KMS-11 (cell line): ENCODE data around the gene HOXB6.

Experiments
- H2AFZ ChIP-seq: fragments of 200-600 bp; sonication (generic); 2 replicates; pipeline ENCODE4 v1.6.1; 2016; ENCODE audit warnings: antibody characterized with exemption, mixed run types, low read depth
- H3K27ac ChIP-seq: fragments of 200-600 bp; sonication (generic); 2 replicates; pipeline ENCODE4 v1.6.1; 2016; ENCODE audit warnings: mild to moderate bottlenecking, mixed run types
- H3K27me3 ChIP-seq: fragments of 200-600 bp; sonication (generic); 2 replicates; pipeline ENCODE4 v1.6.1; 2017; ENCODE audit warnings: mild to moderate bottlenecking, low read depth, mixed run types, moderate library complexity; ENCODE audit not compliant: insufficient read depth
- H3K36me3 ChIP-seq: fragments of 200-600 bp; sonication (generic); 2 replicates; pipeline ENCODE4 v1.6.1; 2017; ENCODE audit warnings: mild to moderate bottlenecking, mixed run types; ENCODE audit not compliant: insufficient read depth
- H3K4me1 ChIP-seq: fragments of 200-600 bp; sonication (generic); 2 replicates; pipeline ENCODE4 v1.6.1; 2016; ENCODE audit warnings: mild to moderate bottlenecking, low read depth, mixed run types; ENCODE audit not compliant: poor library complexity, severe bottlenecking
- H3K4me2 ChIP-seq: fragments of 200-600 bp; sonication (generic); 2 replicates; pipeline ENCODE4 v1.7.0; 2016; ENCODE audit warnings: mild to moderate bottlenecking, mixed run types
- H3K4me3 ChIP-seq: fragments of 200-600 bp; sonication (generic); IDR thresholded peaks from 2 replicates; pipeline ENCODE4 v1.6.1; 2017; ENCODE audit warnings: low read depth, low read length, mixed read lengths; ENCODE audit not compliant: insufficient read depth
- H3K79me2 ChIP-seq: fragments of 200-600 bp; sonication (generic); 2 replicates; pipeline ENCODE4 v1.6.1; 2016; ENCODE audit warnings: low read depth, mixed run types; ENCODE audit not compliant: insufficient read depth
- H3K9ac ChIP-seq: fragments of 200-600 bp; sonication (generic); 2 replicates; pipeline ENCODE4 v1.6.1; 2016; ENCODE audit warnings: mild to moderate bottlenecking, mixed run types
- H4K20me1 ChIP-seq: fragments of 200-600 bp; sonication (generic); 2 replicates; pipeline ENCODE4 v1.6.1; 2016; ENCODE audit warnings: mild to moderate bottlenecking, mixed run types; ENCODE audit not compliant: insufficient read depth
- TF ChIP-seq, protein P1 (sequence below): fragments of 200-600 bp; sonication (generic); conservative IDR thresholded peaks from 2 replicates; pipeline ENCODE4 v1.6.1; 2017; ENCODE audit warnings: low read depth, mild to moderate bottlenecking, antibody characterized with exemption, low read length, moderate library complexity, mixed read lengths

The HOXB6 gene

DNA sequence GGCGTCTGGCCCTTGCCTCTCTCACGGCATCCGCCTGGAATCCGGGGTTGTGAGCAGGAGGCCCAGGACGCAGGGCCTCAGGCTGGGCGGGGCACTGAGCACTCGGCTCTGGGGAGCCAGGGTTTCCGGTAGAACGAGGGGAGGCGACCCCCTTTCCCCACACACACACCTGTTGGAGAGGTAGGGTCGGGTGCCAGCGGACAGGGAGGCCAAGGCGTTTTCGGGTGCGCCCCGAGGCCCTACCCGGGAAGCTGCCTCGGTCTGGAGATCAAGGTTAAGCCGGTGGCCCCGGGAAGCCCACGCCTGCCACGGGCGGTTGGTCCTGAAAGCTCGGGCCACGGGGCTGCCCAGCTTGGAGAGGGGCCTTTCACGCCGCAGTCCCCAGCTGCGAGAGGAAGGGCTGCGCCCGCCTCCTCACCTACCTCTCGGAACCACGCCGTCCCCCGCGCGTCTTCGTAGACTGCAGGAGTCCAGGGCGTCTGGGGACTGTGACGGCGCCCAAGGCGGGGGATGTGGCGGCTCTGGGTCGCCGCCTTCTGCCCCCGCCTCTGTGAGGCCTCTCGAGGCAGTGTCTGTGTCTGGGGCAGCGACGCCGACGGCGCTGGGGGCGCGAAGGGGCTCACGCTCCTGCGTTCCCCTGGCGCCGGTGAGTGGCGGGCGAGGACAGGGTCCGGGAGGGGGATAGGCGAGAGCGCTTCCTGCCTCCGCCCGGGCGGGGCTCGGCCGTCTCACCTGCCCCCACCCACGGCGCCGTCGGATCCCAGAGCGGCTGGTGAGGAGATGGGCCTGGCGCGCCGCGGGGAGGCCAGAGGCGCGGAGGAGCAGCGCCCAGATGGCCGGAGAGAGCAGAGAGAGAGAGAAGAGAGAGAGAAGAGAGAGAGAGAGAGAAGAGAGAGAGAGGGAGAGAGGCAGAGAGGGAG lies 41.7 kb upstream of the HOXB6 start:
- H3K4me2 ChIP-seq, result no peak overlapping the region
- H3K27ac ChIP-seq, result no peak overlapping the region
- TF ChIP-seq, protein P1, sequence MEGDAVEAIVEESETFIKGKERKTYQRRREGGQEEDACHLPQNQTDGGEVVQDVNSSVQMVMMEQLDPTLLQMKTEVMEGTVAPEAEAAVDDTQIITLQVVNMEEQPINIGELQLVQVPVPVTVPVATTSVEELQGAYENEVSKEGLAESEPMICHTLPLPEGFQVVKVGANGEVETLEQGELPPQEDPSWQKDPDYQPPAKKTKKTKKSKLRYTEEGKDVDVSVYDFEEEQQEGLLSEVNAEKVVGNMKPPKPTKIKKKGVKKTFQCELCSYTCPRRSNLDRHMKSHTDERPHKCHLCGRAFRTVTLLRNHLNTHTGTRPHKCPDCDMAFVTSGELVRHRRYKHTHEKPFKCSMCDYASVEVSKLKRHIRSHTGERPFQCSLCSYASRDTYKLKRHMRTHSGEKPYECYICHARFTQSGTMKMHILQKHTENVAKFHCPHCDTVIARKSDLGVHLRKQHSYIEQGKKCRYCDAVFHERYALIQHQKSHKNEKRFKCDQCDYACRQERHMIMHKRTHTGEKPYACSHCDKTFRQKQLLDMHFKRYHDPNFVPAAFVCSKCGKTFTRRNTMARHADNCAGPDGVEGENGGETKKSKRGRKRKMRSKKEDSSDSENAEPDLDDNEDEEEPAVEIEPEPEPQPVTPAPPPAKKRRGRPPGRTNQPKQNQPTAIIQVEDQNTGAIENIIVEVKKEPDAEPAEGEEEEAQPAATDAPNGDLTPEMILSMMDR, result no peak
- H3K4me1 ChIP-seq, result no peaks in the 10 kb centered on the region
- H4K20me1 ChIP-seq, result no peaks in the 10 kb centered on the region
- no peak overlapping the region for H2AFZ ChIP-seq
- H3K36me3 ChIP-seq, result no peaks in the 10 kb centered on the region
- no peak overlapping the region for H3K4me3 ChIP-seq
- H3K27me3 ChIP-seq, result no peaks in the 10 kb centered on the region
- no peak overlapping the region for H3K9ac ChIP-seq
- H3K79me2 ChIP-seq, result no peaks in the 10 kb centered on the region

DNA sequence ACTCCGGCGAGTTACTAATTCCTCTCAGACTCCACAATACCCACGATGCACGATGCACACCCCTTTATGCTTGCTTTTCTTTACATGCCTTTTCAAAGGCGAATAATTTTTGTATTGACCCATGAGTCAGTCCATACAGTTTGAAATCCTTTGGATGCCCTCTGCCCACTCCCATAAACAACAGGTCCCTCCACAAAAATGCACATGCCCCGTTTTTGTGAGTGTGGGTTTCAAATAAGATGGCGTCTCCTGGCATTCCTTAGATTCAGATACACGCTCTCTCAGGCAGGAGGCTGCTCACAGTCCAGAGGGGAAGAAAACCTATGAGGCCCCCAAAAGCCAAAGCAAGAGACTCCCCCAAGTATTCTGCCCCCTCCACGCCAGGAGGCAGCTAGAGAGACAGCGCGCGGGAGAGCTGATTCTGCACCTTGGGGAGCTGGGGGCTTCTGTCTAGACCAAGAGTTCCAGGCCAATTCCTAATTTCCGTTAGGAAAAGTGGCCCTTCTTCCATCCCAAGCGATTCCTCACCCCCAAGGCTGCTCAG lies 40.9 kb upstream of the HOXB6 start:
- Histone ChIP-seq H3K4me2 (no peak overlapping the region), H3K79me2 (no peaks in the 10 kb centered on the region), H3K9ac (no peak overlapping the region), H3K4me3 (no peak overlapping the region), H3K27me3 (no peaks in the 10 kb centered on the region), H3K27ac (no peak overlapping the region), H2AFZ (no peak overlapping the region), H4K20me1 (no peaks in the 10 kb centered on the region), H3K4me1 (no peaks in the 10 kb centered on the region), H3K36me3 (no peaks in the 10 kb centered on the region)
- TF ChIP-seq, protein P1, result no peak

DNA sequence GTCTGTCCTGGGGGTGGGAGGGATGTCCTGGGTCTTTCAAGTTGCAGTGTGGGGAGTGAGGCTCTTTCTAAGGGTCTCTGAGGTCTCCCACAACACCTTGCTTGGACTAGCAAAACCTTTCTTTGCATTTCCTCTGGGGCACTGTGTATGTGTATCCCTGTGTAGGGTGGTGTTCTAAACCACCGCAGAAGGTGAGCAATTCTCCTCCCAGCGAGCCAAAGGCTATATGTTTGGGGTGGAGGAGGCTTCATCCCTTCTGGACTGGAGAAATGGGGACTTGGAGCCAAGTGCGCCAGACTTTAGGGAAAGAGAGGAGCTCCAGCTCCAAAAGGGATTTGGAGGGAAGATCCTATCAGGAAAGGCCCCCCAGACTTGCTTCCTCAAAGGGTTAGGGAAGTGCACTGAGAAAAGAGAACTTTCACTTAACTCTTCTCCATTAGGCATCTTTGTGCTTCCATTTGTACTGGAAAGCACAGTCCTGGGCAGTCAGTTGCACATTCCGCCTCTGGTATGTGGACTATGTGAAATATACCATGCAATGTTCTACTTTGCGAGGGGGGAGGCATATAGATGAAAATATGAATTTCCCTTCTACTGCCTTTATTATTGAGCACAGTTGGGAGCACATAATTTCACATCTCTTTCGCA lies 40.2 kb upstream of the HOXB6 start:
- Histone ChIP-seq H3K4me3 (no peak overlapping the region), H2AFZ (no peak overlapping the region), H3K27me3 (no peaks in the 10 kb centered on the region), H4K20me1 (no peaks in the 10 kb centered on the region), H3K36me3 (no peaks in the 10 kb centered on the region), H3K4me2 (no peak overlapping the region), H3K27ac (no peak overlapping the region), H3K4me1 (no peaks in the 10 kb centered on the region), H3K79me2 (no peaks in the 10 kb centered on the region), H3K9ac (no peak overlapping the region)
- TF ChIP-seq, protein P1, result no peak

DNA sequence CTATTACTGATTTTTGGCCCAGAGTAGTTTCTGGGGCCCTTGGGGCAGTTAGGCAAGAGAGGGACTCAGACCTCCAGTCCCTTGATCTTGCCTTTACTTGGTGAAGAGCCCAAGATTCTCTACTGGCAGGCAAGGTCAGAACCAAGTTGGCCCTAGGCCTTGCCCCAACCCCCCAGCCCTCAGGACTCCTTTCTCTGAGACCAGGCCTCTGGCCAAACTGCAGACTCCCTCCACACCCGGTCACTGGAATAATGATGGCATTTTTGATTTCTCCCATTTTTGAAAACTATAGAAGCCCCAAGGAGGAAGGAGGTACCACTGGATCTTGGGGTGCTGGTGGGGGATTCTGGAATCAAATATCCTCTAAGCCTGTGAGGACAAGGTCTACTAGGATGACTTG lies 39.4 kb upstream of the HOXB6 start:
- TF ChIP-seq, protein P1, result no peak
- Histone ChIP-seq H3K9ac (no peak overlapping the region), H3K27ac (no peak overlapping the region), H4K20me1 (no peaks in the 10 kb centered on the region), H3K79me2 (no peaks in the 10 kb centered on the region), H2AFZ (no peak overlapping the region), H3K4me3 (no peak overlapping the region), H3K36me3 (no peaks in the 10 kb centered on the region), H3K4me1 (no peaks in the 10 kb centered on the region), H3K4me2 (no peak overlapping the region), H3K27me3 (no peaks in the 10 kb centered on the region)
